Central memory CD8-positive, alpha-beta T cell (primary cell): ENCODE data around the gene PTPRK.
A peak's percentile ranks its signal among the peaks of the same experiment; 100 is the strongest.

Source experiments
- ATAC-seq: fragments of 150-1000 bp; cut with Tn5 transposase; replicated peaks from 2 replicates; pipeline ENCODE4 v1.10.0; 2022; ENCODE audit warnings: mild to moderate bottlenecking, moderate FRiP score, moderate number of reproducible peaks; ENCODE audit not compliant: poor library complexity, severe bottlenecking; ENCODE audit errors: extremely low read depth
- DNase-seq, 2 donors: peaks; one replicate each; pipeline ENCODE4 v3.0.0; 2021; ENCODE audit warnings: low spot score in 2 of 2
- H3K27ac Mint-ChIP-seq: one replicate; pipeline ENCODE4 v1.8.0; 2022; ENCODE audit warnings: low read depth, mild to moderate bottlenecking, moderate library complexity, mixed read lengths
- H3K27me3 Mint-ChIP-seq: one replicate; pipeline ENCODE4 v1.8.0; 2022; ENCODE audit warnings: mixed read lengths
- H3K36me3 Mint-ChIP-seq: one replicate; pipeline ENCODE4 v1.8.0; 2022; ENCODE audit warnings: mild to moderate bottlenecking, moderate library complexity, mixed read lengths; ENCODE audit not compliant: insufficient read depth
- H3K4me1 Mint-ChIP-seq: one replicate; pipeline ENCODE4 v1.8.0; 2022; ENCODE audit warnings: mixed read lengths
- H3K4me3 Mint-ChIP-seq: one replicate; pipeline ENCODE4 v1.8.0; 2022; ENCODE audit warnings: mild to moderate bottlenecking, moderate library complexity, mixed read lengths
- H3K9me3 Mint-ChIP-seq: one replicate; pipeline ENCODE4 v1.8.0; 2022; ENCODE audit warnings: mixed read lengths

The PTPRK gene

GRCh38 chr6:128478230-128479047 lies 42.0 kb downstream of the PTPRK start:
- Mint-ChIP-seq H3K9me3 (no peaks in the 10 kb centered on the region), H3K27ac (no peak overlapping the region), H3K36me3 (peaks cover 1% of the 10 kb centered on the region), H3K27me3 (no peaks in the 10 kb centered on the region), H3K4me3 (peak overlapping the region; percentile 59), H3K4me1 (peaks cover 5% of the 10 kb centered on the region)
- DNase-seq (no peak), ATAC-seq (no peak)

- Mint-ChIP-seq H3K9me3 (no peaks in the 10 kb centered on the region), H3K4me3 (no peak overlapping the region), H3K27me3 (no peaks in the 10 kb centered on the region), H3K4me1 (peaks cover 5% of the 10 kb centered on the region), H3K27ac (no peak overlapping the region), H3K36me3 (no peaks in the 10 kb centered on the region)
- ATAC-seq (no peak), DNase-seq (no peak)
Observed at GRCh38 chr6:128474933-128475332, 45.5 kb downstream of the PTPRK start.

- no peaks in the 10 kb centered on the region for H3K36me3 Mint-ChIP-seq
- no peak for DNase-seq
- no peaks in the 10 kb centered on the region for H3K27me3 Mint-ChIP-seq
- H3K4me3 Mint-ChIP-seq = no peak overlapping the region
- peaks cover 5% of the 10 kb centered on the region for H3K4me1 Mint-ChIP-seq
- no peaks in the 10 kb centered on the region for H3K9me3 Mint-ChIP-seq
- ATAC-seq = no peak
- no peak overlapping the region for H3K27ac Mint-ChIP-seq
Observed at GRCh38 chr6:128474481-128474880, 45.9 kb downstream of the PTPRK start.

GRCh38 chr6:128471907-128472306 lies 48.5 kb downstream of the PTPRK start:
- ATAC-seq = no peak
- Mint-ChIP-seq H3K9me3 (no peaks in the 10 kb centered on the region), H3K36me3 (no peaks in the 10 kb centered on the region), H3K27me3 (no peaks in the 10 kb centered on the region), H3K27ac (no peak overlapping the region), H3K4me3 (no peak overlapping the region), H3K4me1 (no peaks in the 10 kb centered on the region)
- no peak for DNase-seq

- DNase-seq (no peak), ATAC-seq (no peak)
- Mint-ChIP-seq H3K27me3 (peaks cover 10% of the 10 kb centered on the region), H3K27ac (no peak overlapping the region), H3K4me1 (no peaks in the 10 kb centered on the region), H3K36me3 (no peaks in the 10 kb centered on the region), H3K9me3 (no peaks in the 10 kb centered on the region), H3K4me3 (no peak overlapping the region)
Observed at GRCh38 chr6:128465368-128466343, 54.7 kb downstream of the PTPRK start.

- no peak for ATAC-seq
- Mint-ChIP-seq H3K4me3 (no peak overlapping the region), H3K36me3 (no peaks in the 10 kb centered on the region), H3K27me3 (peaks cover 14% of the 10 kb centered on the region), H3K4me1 (no peaks in the 10 kb centered on the region), H3K9me3 (no peaks in the 10 kb centered on the region), H3K27ac (no peak overlapping the region)
- no peak for DNase-seq
Observed at GRCh38 chr6:128464790-128465189, 55.6 kb downstream of the PTPRK start.

- DNase-seq (no peak), ATAC-seq (no peak)
- H3K9me3 Mint-ChIP-seq = no peaks in the 10 kb centered on the region
- H3K36me3 Mint-ChIP-seq = no peaks in the 10 kb centered on the region
- peaks cover 22% of the 10 kb centered on the region for H3K27me3 Mint-ChIP-seq
- H3K4me1 Mint-ChIP-seq = no peaks in the 10 kb centered on the region
- H3K27ac Mint-ChIP-seq = no peak overlapping the region
- H3K4me3 Mint-ChIP-seq = no peak overlapping the region
Observed at GRCh38 chr6:128463942-128464341, 56.5 kb downstream of the PTPRK start.

GRCh38 chr6:128461501-128461900 lies 58.9 kb downstream of the PTPRK start:
- ATAC-seq = no peak

GRCh38 chr6:128456510-128457230 lies 63.7 kb downstream of the PTPRK start:
- ATAC-seq (no peak), DNase-seq (no peak)
- Mint-ChIP-seq H3K4me3 (no peak overlapping the region), H3K27me3 (peaks cover 27% of the 10 kb centered on the region), H3K4me1 (no peaks in the 10 kb centered on the region), H3K9me3 (no peaks in the 10 kb centered on the region), H3K27ac (no peak overlapping the region), H3K36me3 (no peaks in the 10 kb centered on the region)

More at GRCh38 chr6:128461501-128461900, 58.9 kb downstream of the PTPRK start:
- no peaks in the 10 kb centered on the region for H3K9me3 Mint-ChIP-seq
- no peak overlapping the region for H3K27ac Mint-ChIP-seq
- no peaks in the 10 kb centered on the region for H3K36me3 Mint-ChIP-seq
- H3K4me3 Mint-ChIP-seq = no peak overlapping the region
- no peak for DNase-seq
- no peaks in the 10 kb centered on the region for H3K4me1 Mint-ChIP-seq
- H3K27me3 Mint-ChIP-seq = peaks cover 22% of the 10 kb centered on the region

GRCh38 chr6:128455959-128456358 lies 64.4 kb downstream of the PTPRK start:
- H3K36me3 Mint-ChIP-seq = no peaks in the 10 kb centered on the region
- no peaks in the 10 kb centered on the region for H3K9me3 Mint-ChIP-seq
- no peak overlapping the region for H3K4me3 Mint-ChIP-seq
- no peaks in the 10 kb centered on the region for H3K4me1 Mint-ChIP-seq
- no peak for ATAC-seq
- H3K27me3 Mint-ChIP-seq = peaks cover 21% of the 10 kb centered on the region
- H3K27ac Mint-ChIP-seq = no peak overlapping the region
- DNase-seq = no peak

GRCh38 chr6:128452713-128453112 lies 67.7 kb downstream of the PTPRK start:
- Mint-ChIP-seq H3K4me3 (no peak overlapping the region), H3K4me1 (no peaks in the 10 kb centered on the region), H3K36me3 (no peaks in the 10 kb centered on the region), H3K9me3 (no peaks in the 10 kb centered on the region), H3K27me3 (peaks cover 21% of the 10 kb centered on the region), H3K27ac (no peak overlapping the region)
- DNase-seq = no peak
- no peak for ATAC-seq

- ATAC-seq = no peak
- H3K27me3 Mint-ChIP-seq = peaks cover 38% of the 10 kb centered on the region
- no peak for DNase-seq
- H3K4me3 Mint-ChIP-seq = no peak overlapping the region
- H3K4me1 Mint-ChIP-seq = no peaks in the 10 kb centered on the region
- no peak overlapping the region for H3K27ac Mint-ChIP-seq
- H3K9me3 Mint-ChIP-seq = no peaks in the 10 kb centered on the region
- no peaks in the 10 kb centered on the region for H3K36me3 Mint-ChIP-seq
Observed at GRCh38 chr6:128446497-128446896, 73.9 kb downstream of the PTPRK start.
